GM12892 (cell line): ENCODE results near the gene AK9.

Source experiments
- POLR2A ChIP-seq: IDR thresholded peaks from 2 replicates; pipeline ENCODE4 v1.6.1; 2011; ENCODE audit warnings: low read depth, low read length, control low read depth
- POLR2AphosphoS5 ChIP-seq: IDR thresholded peaks from 2 replicates; pipeline ENCODE4 v1.6.1; 2011; ENCODE audit warnings: low read depth, low read length, control low read depth
- TAF1 ChIP-seq: IDR thresholded peaks from 2 replicates; pipeline ENCODE4 v1.6.1; 2011; ENCODE audit warnings: low read depth, mild to moderate bottlenecking, control low read depth, low read length, borderline replicate concordance

DNA sequence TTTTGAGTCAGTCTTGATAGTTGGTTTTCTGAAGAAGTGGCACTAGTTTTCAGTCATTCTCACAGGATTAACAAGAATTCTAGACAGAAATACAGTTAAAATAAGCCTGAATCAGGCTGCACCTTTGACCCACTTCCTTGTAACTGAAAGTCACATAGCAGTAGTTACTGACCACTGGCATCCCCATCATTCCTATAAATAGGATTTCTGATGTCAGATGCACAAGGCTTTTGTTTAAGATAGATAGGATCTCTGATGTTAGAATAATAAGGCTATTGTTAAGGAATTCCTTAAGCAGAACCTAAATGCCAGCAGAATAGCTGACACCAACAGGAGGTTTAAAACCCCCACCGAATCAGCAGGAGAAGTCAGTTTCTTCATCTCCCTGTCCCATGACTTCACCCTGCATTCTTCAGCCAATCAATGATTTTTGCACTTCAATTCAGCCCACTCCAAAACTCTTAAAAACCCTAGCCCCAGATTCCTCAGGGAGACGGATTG lies 177.4 kb downstream of the AK9 start:
- TF ChIP-seq POLR2A: no peak
- TF ChIP-seq TAF1: no peak
- TF ChIP-seq POLR2AphosphoS5: no peak
